HEK293T (cell line): Measurements from ENCODE around the gene MMP20.

ENCODE experiments used
- ARNT ChIP-seq: fragments of 450-650 bp; IDR thresholded peaks from 2 replicates; pipeline ENCODE4 v1.6.1; 2017; ENCODE audit warnings: mild to moderate bottlenecking
- BHLHE40 ChIP-seq: fragments of 450-650 bp; IDR thresholded peaks from 2 replicates; pipeline ENCODE4 v1.6.1; 2016; ENCODE audit warnings: mild to moderate bottlenecking, moderate library complexity, borderline replicate concordance
- ELF4 ChIP-seq: fragments of 450-650 bp; IDR thresholded peaks from 2 replicates; pipeline ENCODE4 v1.6.1; 2017; ENCODE audit warnings: antibody characterized with exemption
- FOXK2 ChIP-seq: fragments of 450-650 bp; IDR thresholded peaks from 2 replicates; pipeline ENCODE4 v1.6.1; 2016; ENCODE audit warnings: mild to moderate bottlenecking
- FOXM1 ChIP-seq: fragments of 450-650 bp; IDR thresholded peaks from 2 replicates; pipeline ENCODE4 v1.6.1; 2017; ENCODE audit warnings: mild to moderate bottlenecking, borderline replicate concordance
- HDGF ChIP-seq: fragments of 450-650 bp; IDR thresholded peaks from 2 replicates; pipeline ENCODE4 v1.6.1; 2017; ENCODE audit warnings: antibody characterized with exemption, borderline replicate concordance
- NFRKB ChIP-seq: fragments of 450-650 bp; IDR thresholded peaks from 2 replicates; pipeline ENCODE4 v1.6.1; 2016; ENCODE audit warnings: mild to moderate bottlenecking, moderate library complexity
- PKNOX1 ChIP-seq: fragments of 450-650 bp; IDR thresholded peaks from 2 replicates; pipeline ENCODE4 v1.6.1; 2016
- SP1 ChIP-seq: fragments of 450-650 bp; IDR thresholded peaks from 2 replicates; pipeline ENCODE4 v1.6.1; 2017
- SUZ12 ChIP-seq: fragments of 450-650 bp; IDR thresholded peaks from 2 replicates; pipeline ENCODE4 v1.6.1; 2016; ENCODE audit warnings: mild to moderate bottlenecking
- TARDBP ChIP-seq: fragments of 450-650 bp; IDR thresholded peaks from 2 replicates; pipeline ENCODE4 v1.6.1; 2016
- ZNF384 ChIP-seq: fragments of 450-650 bp; IDR thresholded peaks from 2 replicates; pipeline ENCODE4 v1.6.1; 2016

- TF ChIP-seq NFRKB: no peak
- TF ChIP-seq HDGF: no peak
- TF ChIP-seq FOXM1: no peak
- TF ChIP-seq SUZ12: no peak
- no peak for TF ChIP-seq ZNF384
- no peak for TF ChIP-seq ELF4
- TF ChIP-seq BHLHE40: no peak
- no peak for TF ChIP-seq SP1
- no peak for TF ChIP-seq ARNT
- no peak for TF ChIP-seq PKNOX1
- TF ChIP-seq FOXK2: no peak
- no peak for TF ChIP-seq TARDBP
These were observed 16.4 kb downstream of the MMP20 start for GRCh38 chr11:102608699-102609098.
